Endothelial cell of umbilical vein (primary cell): ENCODE measurements around the gene TRIM3. TPM values are rescaled to one million over a fixed set of nuclear protein-coding genes. Genes with fewer than 3 reads are reported as not detected.
A peak's percentile ranks its signal among the peaks of the same experiment; 100 is the strongest.

Experiments
- BruUV-seq: library from RNA; stranded (reverse); fragments of 400-500 nt; replicated peaks from 2 replicates; lab custom pipeline; 2021; lab: Mats Ljungman, UMichigan
- CTCF ChIA-PET: fragments of 300-600, 350-600 bp; sonication (Branson Sonifier 250); formaldehyde crosslinking; loops from one replicate; lab custom pipeline; 2021; ENCODE audit warnings: antibody characterized with exemption, inconsistent platforms; lab: Charles Lee
- POLR2A ChIA-PET: fragments of 300-600, 350-600 bp; sonication (Branson Sonifier 250); formaldehyde crosslinking; loops from one replicate; lab custom pipeline; 2021; ENCODE audit warnings: antibody characterized with exemption, inconsistent platforms; lab: Charles Lee
- DNase-seq: peaks from one replicate; pipeline ENCODE4 v3.0.0-alpha.2; 2011; ENCODE audit warnings: low read depth, low spot score
- FAIRE-seq: peaks from 2 replicates; lab custom pipeline; 2011; peaks lifted over from hg19 to GRCh38; lab: Jason Lieb, UNC
- H2AFZ ChIP-seq: 2 replicates; pipeline ENCODE4 v1.6.0; 2012; ENCODE audit warnings: low read depth, low read length, control low read depth, inconsistent platforms
- H3K27ac ChIP-seq: 2 replicates; pipeline ENCODE4 v1.5.1; 2011; ENCODE audit warnings: low read depth, mild to moderate bottlenecking, control low read depth, low read length, moderate library complexity; ENCODE audit not compliant: insufficient read depth
- H3K27me3 ChIP-seq, 2 experiments: 2 replicates each; pipeline versions ENCODE4 v1.6.0 to v1.6.1; 2011; ENCODE audit warnings: low read length in 2 of 2, mixed read lengths in 1 of 2; ENCODE audit not compliant: control insufficient read depth in 2 of 2, insufficient read depth in 2 of 2
- H3K36me3 ChIP-seq, 2 experiments: 2 replicates in 1 of 2; 3 replicates in 1 of 2; pipeline ENCODE4 v1.5.1; 2011; ENCODE audit warnings: low read length in 2 of 2, mild to moderate bottlenecking in 1 of 2, moderate library complexity in 1 of 2; ENCODE audit not compliant: control insufficient read depth in 2 of 2, insufficient read depth in 2 of 2; ENCODE audit errors: extremely low read depth in 1 of 2
- H3K4me1 ChIP-seq: 3 replicates; pipeline ENCODE4 v1.5.1; 2011; ENCODE audit warnings: mild to moderate bottlenecking, low read length; ENCODE audit not compliant: control insufficient read depth, insufficient read depth; ENCODE audit errors: extremely low read depth
- H3K4me2 ChIP-seq: 2 replicates; pipeline ENCODE4 v1.6.1; 2011; ENCODE audit warnings: low read length, control low read depth, mixed read lengths; ENCODE audit not compliant: insufficient read depth
- H3K4me3 ChIP-seq, 3 experiments: fragments of 200-600 bp in 1 of 3; sonication (generic), shearing (Covaris generic) in 1 of 3; replicated peaks in 1 of 3; 2 replicates each; pipeline ENCODE4 v1.5.1; 2011 to 2016; ENCODE audit warnings: control low read depth in 3 of 3, low read length in 3 of 3, mild to moderate bottlenecking in 2 of 3, inconsistent platforms in 1 of 3, low read depth in 1 of 3, moderate library complexity in 1 of 3; ENCODE audit not compliant: insufficient read depth in 1 of 3
- H3K79me2 ChIP-seq: 2 replicates; pipeline ENCODE4 v1.6.0; 2012; ENCODE audit warnings: low read length, inconsistent platforms; ENCODE audit not compliant: control insufficient read depth, insufficient read depth
- H3K9ac ChIP-seq: replicated peaks from 2 replicates; pipeline ENCODE3; 2011; ENCODE audit warnings: low read length, control low read depth; ENCODE audit not compliant: insufficient read depth; ENCODE audit errors: extremely low read depth
- H3K9me1 ChIP-seq: replicated peaks from 3 replicates; pipeline ENCODE4 v1.6.0; 2011; ENCODE audit warnings: mild to moderate bottlenecking, low read length; ENCODE audit not compliant: control insufficient read depth, insufficient read depth; ENCODE audit errors: extremely low read depth
- H3K9me3 ChIP-seq: replicated peaks from 2 replicates; pipeline ENCODE4 v1.5.1; 2012; ENCODE audit warnings: low read length, inconsistent platforms; ENCODE audit not compliant: control insufficient read depth, insufficient read depth
- H4K20me1 ChIP-seq: replicated peaks from 2 replicates; pipeline ENCODE3; 2011; ENCODE audit warnings: mild to moderate bottlenecking, low read length; ENCODE audit not compliant: control insufficient read depth, insufficient read depth; ENCODE audit errors: extremely low read depth
- CTCF ChIP-seq, 2 donors: IDR thresholded peaks; 1 replicate in 1 of 2; 2 replicates in 1 of 2; pipeline ENCODE4 v1.5.1; 2011; ENCODE audit warnings: low read length in 2 of 2, mild to moderate bottlenecking in 2 of 2, moderate library complexity in 2 of 2, control low read depth in 1 of 2, inconsistent platforms in 1 of 2, low read depth in 1 of 2; ENCODE audit not compliant: insufficient read depth in 1 of 2; ENCODE audit errors: extremely low read depth in 1 of 2
- EZH2 ChIP-seq: IDR thresholded peaks from 2 replicates; pipeline ENCODE4 v1.6.1; 2012; ENCODE audit warnings: borderline replicate concordance, low read depth, mild to moderate bottlenecking, moderate library complexity, low read length, inconsistent platforms; ENCODE audit not compliant: severe bottlenecking
- FOS ChIP-seq: IDR thresholded peaks from 2 replicates; pipeline ENCODE4 v1.6.1; 2011; ENCODE audit warnings: mild to moderate bottlenecking, low read length, moderate library complexity, borderline replicate concordance; ENCODE audit not compliant: insufficient read depth
- GATA2 ChIP-seq: IDR thresholded peaks from 2 replicates; pipeline ENCODE4 v1.7.0; 2011; ENCODE audit warnings: low read depth, mild to moderate bottlenecking, moderate library complexity, mixed read lengths, low read length; ENCODE audit not compliant: insufficient read length, insufficient read depth
- JUN ChIP-seq: IDR thresholded peaks from 2 replicates; pipeline ENCODE4 v1.6.1; 2011; ENCODE audit warnings: borderline replicate concordance, low read depth; ENCODE audit not compliant: insufficient read length, insufficient read depth
- MAX ChIP-seq: IDR thresholded peaks from 2 replicates; pipeline ENCODE4 v1.6.1; 2011; ENCODE audit not compliant: insufficient read depth, insufficient read length
- MYC ChIP-seq: IDR thresholded peaks from one replicate; pipeline ENCODE4 v1.6.1; 2011; ENCODE audit warnings: mild to moderate bottlenecking, low read depth, low read length
- POLR2A ChIP-seq: IDR thresholded peaks from 2 replicates; pipeline ENCODE4 v1.6.1; 2012; ENCODE audit warnings: low read depth, mild to moderate bottlenecking, control low read depth, low read length
- POLR2AphosphoS5 ChIP-seq: IDR thresholded peaks from 2 replicates; pipeline ENCODE4 v1.6.1; 2012; ENCODE audit warnings: low read depth, mild to moderate bottlenecking, control low read depth, low read length, moderate library complexity; ENCODE audit not compliant: insufficient read depth
- dilution Hi-C: fragments of 300-500 bp; cut with MboI; formaldehyde crosslinking; loops from one replicate; pipeline ENCODE4 v1.15.0; 2019; ENCODE audit warnings: low sequenced_read_pairs; ENCODE audit not compliant: extremely low pct_ligation_motif_present
- intact Hi-C: fragments of 100-400 bp; cut with micrococcal nuclease; formaldehyde crosslinking; loops from one replicate; pipeline ENCODE4 v1.10.0; 2022
- polyA plus RNA-seq, 4 experiments: library from polyadenylated mRNA; depleted of rRNA in 3 of 4; stranded (reverse) in 3 of 4; unstranded in 1 of 4; fragments of >200 nt; gene quantifications; 2 replicates each; pipeline versions ENCODE4 v1.2.1 to v1.2.3, GENCODE V29; 2011 to 2012; ENCODE audit warnings: missing spikeins in 1 of 4
- total RNA-seq: library from RNA; stranded (reverse); gene quantifications from 2 replicates; pipeline ENCODE4 v1.2.3, GENCODE V29; 2021

The TRIM3 gene
- total and polyA plus RNA-seq, 2 donors (not counting 3 experiments of a cell fraction or from before 2014, with no cell fraction given) = 21.8 to 29.2 TPM

- dilution Hi-C loops (no loop called here), intact Hi-C loops (loop anchor here (1.0 to 2.0 kb wide), 7 partner anchors 9 to 213 kb away; partner anchors contain the start of genes APBB1, MRPL17, SMPD1 and TAF10)
- Histone ChIP-seq H3K9ac (peak overlapping the region; percentile 70), H3K79me2 (peaks cover 36% of the 10 kb centered on the region), H2AFZ (no peak overlapping the region), H3K4me3 (peak overlapping the region; percentile 3 to 65 (median 57)), H3K4me1 (peaks cover 18% of the 10 kb centered on the region), H3K27ac (peak overlapping the region; percentile 72), H3K36me3 (peaks cover 7 to 21% of the 10 kb centered on the region in 2 experiments), H4K20me1 (no peaks in the 10 kb centered on the region), H3K9me3 (no peaks in the 10 kb centered on the region), H3K4me2 (peak overlapping the region; percentile 77), H3K9me1 (no peaks in the 10 kb centered on the region), H3K27me3 (no peaks in the 10 kb centered on the region)
- BruUV-seq = no TSS peak
- POLR2A ChIA-PET = interaction anchor here (1.3 to 1.6 kb wide), 3 partner anchors 9 to 103 kb away, joined by 4 to 8 read pairs (median 4); no protein-coding TSS in a partner anchor
- CTCF ChIA-PET = interaction anchor here (0.8 to 2.6 kb wide), 13 partner anchors 8 to 275 kb away, joined by 3 to 28 read pairs (median 5); partner anchors contain the start of gene MRPL17
- FAIRE-seq = no peak
- DNase-seq = no peak
- TF ChIP-seq EZH2 = no peak
- TF ChIP-seq MYC = no peak
- TF ChIP-seq MAX = no peak
- no peak for TF ChIP-seq GATA2
- TF ChIP-seq POLR2A = no peak
- no peak for TF ChIP-seq CTCF (IDR thresholded peaks at IDR 0.05; ENCODE audit: extremely low read depth in 1 of 2, insufficient read depth in 1 of 2, low read depth in 1 of 2, low read length in 2 of 2)
- TF ChIP-seq POLR2AphosphoS5 = no peak
- no peak for TF ChIP-seq FOS
- no peak for TF ChIP-seq JUN
Measured at GRCh38 chr11:6481924-6482275, 8.2 kb upstream of the TRIM3 start.
